AG09309 (cell line): ENCODE results near the gene GUF1.

Experiments
- DNase-seq: peaks from one replicate; pipeline ENCODE4 v3.0.0-alpha.2; 2010; ENCODE audit warnings: low read depth
- H3K4me3 ChIP-seq: 2 replicates; pipeline ENCODE4 v1.5.1; 2011; ENCODE audit warnings: mild to moderate bottlenecking, low read depth, low read length, moderate library complexity; ENCODE audit not compliant: control insufficient read depth
- CTCF ChIP-seq: IDR thresholded peaks from 2 replicates; pipeline ENCODE4 v1.5.1; 2011; ENCODE audit warnings: mild to moderate bottlenecking, low read depth, low read length, inconsistent platforms; ENCODE audit not compliant: insufficient read depth, control insufficient read depth; ENCODE audit errors: missing control alignments

Gene GUF1

GRCh38 chr4:44668526-44668925 is 9.7 kb upstream of the GUF1 start:
- H3K4me3 ChIP-seq, result no peak overlapping the region
- TF ChIP-seq CTCF, result no peak
- no peak for DNase-seq

- TF ChIP-seq CTCF, result no peak
- no peak for DNase-seq
- H3K4me3 ChIP-seq, result no peak overlapping the region
Measured at GRCh38 chr4:44670506-44671199, 7.6 kb upstream of the GUF1 start.

GRCh38 chr4:44671636-44672035 is 6.6 kb upstream of the GUF1 start:
- no peak for TF ChIP-seq CTCF
- no peak for DNase-seq
- H3K4me3 ChIP-seq, result no peak overlapping the region

GRCh38 chr4:44674471-44674870 is 3.7 kb upstream of the GUF1 start:
- TF ChIP-seq CTCF, result no peak
- no peak overlapping the region for H3K4me3 ChIP-seq
- DNase-seq, result no peak

- no peak for DNase-seq
- H3K4me3 ChIP-seq, result no peak overlapping the region
- TF ChIP-seq CTCF, result no peak
Measured at GRCh38 chr4:44675366-44675765, 2.9 kb upstream of the GUF1 start.

- no peak for TF ChIP-seq CTCF
- H3K4me3 ChIP-seq, result peak overlapping the region; percentile 75
- DNase-seq, result no peak
Measured at GRCh38 chr4:44679060-44679459, 840 bp downstream of the GUF1 start.
